Measurements from ENCODE around the gene NPAT. TPM values are rescaled to one million over a fixed set of nuclear protein-coding genes. Genes with fewer than 3 reads are reported as not detected.

Gene NPAT
- total RNA-seq (12.0 and 14.3 TPM in 2 replicates), polyA plus RNA-seq (2.9 and 3.7 TPM in 2 replicates)

DNA sequence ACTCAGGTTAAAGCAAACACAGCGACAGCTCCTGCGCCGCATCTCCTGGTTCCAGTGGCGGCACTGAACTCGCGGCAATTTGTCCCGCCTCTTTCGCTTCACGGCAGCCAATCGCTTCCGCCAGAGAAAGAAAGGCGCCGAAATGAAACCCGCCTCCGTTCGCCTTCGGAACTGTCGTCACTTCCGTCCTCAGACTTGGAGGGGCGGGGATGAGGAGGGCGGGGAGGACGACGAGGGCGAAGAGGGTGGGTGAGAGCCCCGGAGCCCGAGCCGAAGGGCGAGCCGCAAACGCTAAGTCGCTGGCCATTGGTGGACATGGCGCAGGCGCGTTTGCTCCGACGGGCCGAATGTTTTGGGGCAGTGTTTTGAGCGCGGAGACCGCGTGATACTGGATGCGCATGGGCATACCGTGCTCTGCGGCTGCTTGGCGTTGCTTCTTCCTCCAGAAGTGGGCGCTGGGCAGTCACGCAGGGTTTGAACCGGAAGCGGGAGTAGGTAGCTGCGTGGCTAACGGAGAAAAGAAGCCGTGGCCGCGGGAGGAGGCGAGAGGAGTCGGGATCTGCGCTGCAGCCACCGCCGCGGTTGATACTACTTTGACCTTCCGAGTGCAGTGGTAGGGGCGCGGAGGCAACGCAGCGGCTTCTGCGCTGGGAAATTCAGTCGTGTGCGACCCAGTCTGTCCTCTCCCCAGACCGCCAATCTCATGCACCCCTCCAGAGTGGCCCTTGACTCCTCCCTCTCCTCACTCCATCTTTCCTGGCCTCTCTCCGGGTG, at the start of gene NPAT, which contains the start of gene ATM:
Gene NPAT (minus strand): TSS at position 65 of the 774 bp plus-strand sequence. CDS start 102 bp downstream, outside the sequence.
Gene ATM (plus strand): TSS at position 494 of the 774 bp plus-strand sequence. CDS start 4,558 bp downstream, outside the sequence.
- no peaks in the 10 kb centered on the region for H3K36me3 ChIP-seq (replicated peaks; ENCODE audit: insufficient read depth, low read depth)
- no peaks in the 10 kb centered on the region for H3K27me3 ChIP-seq
- no peaks in the 10 kb centered on the region for H3K9me2 ChIP-seq (replicated peaks; ENCODE audit: insufficient read depth)
- no peaks in the 10 kb centered on the region for H4K20me1 ChIP-seq (ENCODE audit: insufficient read depth, poor library complexity, severe bottlenecking)
- peak within 1 kb of the TSS; percentile 65 for H3K4me3 ChIP-seq
- under 1% methylated on average over 64 of the region's 70 CpGs for WGBS (ENCODE audit: low lambda C conversion rate, missing lambda C conversion rate)
- peak within 1 kb of the TSS; percentile 90 for H3K27ac ChIP-seq
- H3K79me2 ChIP-seq: peaks cover 81% of the 10 kb centered on the region
- peak within 1 kb of the TSS; percentile 87 for H2AFZ ChIP-seq
- no peaks in the 10 kb centered on the region for H3K9me3 ChIP-seq (ENCODE audit: low read depth)
- DNase-seq (ENCODE audit: low spot score): peak; percentile 100
- TF ChIP-seq, protein P1, sequence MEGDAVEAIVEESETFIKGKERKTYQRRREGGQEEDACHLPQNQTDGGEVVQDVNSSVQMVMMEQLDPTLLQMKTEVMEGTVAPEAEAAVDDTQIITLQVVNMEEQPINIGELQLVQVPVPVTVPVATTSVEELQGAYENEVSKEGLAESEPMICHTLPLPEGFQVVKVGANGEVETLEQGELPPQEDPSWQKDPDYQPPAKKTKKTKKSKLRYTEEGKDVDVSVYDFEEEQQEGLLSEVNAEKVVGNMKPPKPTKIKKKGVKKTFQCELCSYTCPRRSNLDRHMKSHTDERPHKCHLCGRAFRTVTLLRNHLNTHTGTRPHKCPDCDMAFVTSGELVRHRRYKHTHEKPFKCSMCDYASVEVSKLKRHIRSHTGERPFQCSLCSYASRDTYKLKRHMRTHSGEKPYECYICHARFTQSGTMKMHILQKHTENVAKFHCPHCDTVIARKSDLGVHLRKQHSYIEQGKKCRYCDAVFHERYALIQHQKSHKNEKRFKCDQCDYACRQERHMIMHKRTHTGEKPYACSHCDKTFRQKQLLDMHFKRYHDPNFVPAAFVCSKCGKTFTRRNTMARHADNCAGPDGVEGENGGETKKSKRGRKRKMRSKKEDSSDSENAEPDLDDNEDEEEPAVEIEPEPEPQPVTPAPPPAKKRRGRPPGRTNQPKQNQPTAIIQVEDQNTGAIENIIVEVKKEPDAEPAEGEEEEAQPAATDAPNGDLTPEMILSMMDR (IDR thresholded peaks at IDR 0.05; ENCODE audit: poor library complexity): peak; percentile 92
- TF ChIP-seq EZH2phosphoT487 (IDR thresholded peaks at IDR 0.05; ENCODE audit: low read depth, severe bottlenecking, unreplicated experiment): no peak
- no peak for TF ChIP-seq EZH2 (IDR thresholded peaks at IDR 0.05; ENCODE audit: borderline replicate concordance)
- peak within 1 kb of the TSS; percentile 86 for H3K4me2 ChIP-seq
- H3K4me1 ChIP-seq (ENCODE audit: insufficient read depth): peaks cover 13% of the 10 kb centered on the region

DNA sequence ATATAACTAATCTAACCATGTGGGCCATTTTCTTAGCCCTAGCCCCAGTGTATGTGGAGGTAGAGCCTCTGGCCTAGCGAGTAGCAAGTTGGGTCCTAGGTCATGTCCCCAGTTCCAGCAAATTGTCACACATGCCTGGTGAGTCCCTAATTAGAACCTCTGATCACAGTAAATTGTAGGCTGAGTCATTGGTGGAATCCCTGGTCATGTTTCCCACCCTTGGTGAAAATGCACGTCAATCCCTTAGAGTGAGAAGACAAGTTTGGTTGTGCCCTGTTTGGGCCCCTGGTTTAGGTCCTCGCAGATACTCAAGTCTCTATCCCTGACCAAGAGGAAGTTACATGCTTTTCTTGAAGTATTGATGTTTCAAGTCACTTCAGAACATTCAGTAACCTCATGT, 47.1 kb upstream of the NPAT start:
- H2AFZ ChIP-seq: no peak overlapping the region
- H3K4me3 ChIP-seq: no peak overlapping the region
- WGBS (ENCODE audit: low lambda C conversion rate, missing lambda C conversion rate): 92% methylated on average over 3 of the region's 3 CpGs
- no peaks in the 10 kb centered on the region for H4K20me1 ChIP-seq (ENCODE audit: insufficient read depth, poor library complexity, severe bottlenecking)
- no peaks in the 10 kb centered on the region for H3K36me3 ChIP-seq (replicated peaks; ENCODE audit: insufficient read depth, low read depth)
- H3K27ac ChIP-seq: no peak overlapping the region
- H3K4me1 ChIP-seq (ENCODE audit: insufficient read depth): no peaks in the 10 kb centered on the region
- H3K27me3 ChIP-seq: no peaks in the 10 kb centered on the region
- TF ChIP-seq EZH2phosphoT487 (IDR thresholded peaks at IDR 0.05; ENCODE audit: low read depth, severe bottlenecking, unreplicated experiment): no peak
- TF ChIP-seq, protein P1 (IDR thresholded peaks at IDR 0.05; ENCODE audit: poor library complexity): no peak
- TF ChIP-seq EZH2 (IDR thresholded peaks at IDR 0.05; ENCODE audit: borderline replicate concordance): no peak
- no peaks in the 10 kb centered on the region for H3K9me2 ChIP-seq (replicated peaks; ENCODE audit: insufficient read depth)
- DNase-seq (ENCODE audit: low spot score): no peak
- no peak overlapping the region for H3K4me2 ChIP-seq
- H3K79me2 ChIP-seq: no peaks in the 10 kb centered on the region
- no peaks in the 10 kb centered on the region for H3K9me3 ChIP-seq (ENCODE audit: low read depth)

DNA sequence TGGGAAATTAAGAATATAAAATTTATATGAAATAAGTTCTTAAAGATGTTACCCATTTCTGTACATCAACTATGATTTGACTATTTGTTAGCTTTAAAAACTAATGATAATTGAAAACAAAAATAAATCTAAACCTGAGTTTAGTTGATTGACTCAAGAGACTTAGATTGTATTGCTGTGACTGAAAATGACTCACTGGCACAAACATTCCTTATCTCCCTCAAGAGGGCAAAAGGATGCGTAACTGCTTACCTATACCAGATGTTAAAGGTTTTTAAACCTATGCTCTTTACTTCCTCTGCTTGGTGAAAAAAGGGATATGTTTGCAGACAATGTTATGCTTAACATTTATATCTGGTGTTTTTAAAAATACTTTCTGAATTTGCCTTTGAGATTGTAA, 30.7 kb upstream of the NPAT start:
- no peak overlapping the region for H3K4me3 ChIP-seq
- H3K4me2 ChIP-seq: no peak overlapping the region
- H3K79me2 ChIP-seq: no peaks in the 10 kb centered on the region
- H3K36me3 ChIP-seq (replicated peaks; ENCODE audit: insufficient read depth, low read depth): peaks cover 2% of the 10 kb centered on the region
- TF ChIP-seq EZH2phosphoT487 (IDR thresholded peaks at IDR 0.05; ENCODE audit: low read depth, severe bottlenecking, unreplicated experiment) (no peak), EZH2 (IDR thresholded peaks at IDR 0.05; ENCODE audit: borderline replicate concordance) (no peak)
- TF ChIP-seq, protein P1 (IDR thresholded peaks at IDR 0.05; ENCODE audit: poor library complexity): no peak
- H3K27ac ChIP-seq: no peak overlapping the region
- 91% methylated on average over 1 of the region's 1 CpG for WGBS (ENCODE audit: low lambda C conversion rate, missing lambda C conversion rate)
- no peak overlapping the region for H2AFZ ChIP-seq
- H3K27me3 ChIP-seq: no peaks in the 10 kb centered on the region
- H3K9me2 ChIP-seq (replicated peaks; ENCODE audit: insufficient read depth): no peaks in the 10 kb centered on the region
- H4K20me1 ChIP-seq (ENCODE audit: insufficient read depth, poor library complexity, severe bottlenecking): no peaks in the 10 kb centered on the region
- peak; percentile 5 for DNase-seq (ENCODE audit: low spot score)
- no peaks in the 10 kb centered on the region for H3K4me1 ChIP-seq (ENCODE audit: insufficient read depth)
- H3K9me3 ChIP-seq (ENCODE audit: low read depth): no peaks in the 10 kb centered on the region

Measured in hepatocyte (in vitro differentiated cells).